ENCODE measurements around the gene TJP2.

DNA sequence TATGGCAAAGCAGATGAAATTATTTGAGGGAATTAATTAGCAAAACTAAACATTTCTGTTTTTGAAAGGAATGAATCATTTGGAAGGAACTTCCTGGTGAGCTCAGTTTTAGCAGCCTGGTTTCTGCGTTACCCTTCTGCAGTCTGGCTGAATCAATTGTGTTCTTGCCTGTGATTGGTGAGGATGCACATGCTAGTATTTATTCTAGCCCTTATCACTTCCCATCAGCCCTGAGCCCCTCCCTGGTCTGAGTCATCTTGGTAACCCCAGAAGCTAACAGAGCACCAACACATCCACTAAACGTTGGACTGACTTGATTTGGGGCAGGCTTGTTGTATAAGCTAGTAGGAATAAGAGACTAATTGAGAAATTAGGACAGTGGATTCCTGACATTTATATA lies 6.6 kb downstream of the TJP2 start:
- TF ChIP-seq, protein P1, sequence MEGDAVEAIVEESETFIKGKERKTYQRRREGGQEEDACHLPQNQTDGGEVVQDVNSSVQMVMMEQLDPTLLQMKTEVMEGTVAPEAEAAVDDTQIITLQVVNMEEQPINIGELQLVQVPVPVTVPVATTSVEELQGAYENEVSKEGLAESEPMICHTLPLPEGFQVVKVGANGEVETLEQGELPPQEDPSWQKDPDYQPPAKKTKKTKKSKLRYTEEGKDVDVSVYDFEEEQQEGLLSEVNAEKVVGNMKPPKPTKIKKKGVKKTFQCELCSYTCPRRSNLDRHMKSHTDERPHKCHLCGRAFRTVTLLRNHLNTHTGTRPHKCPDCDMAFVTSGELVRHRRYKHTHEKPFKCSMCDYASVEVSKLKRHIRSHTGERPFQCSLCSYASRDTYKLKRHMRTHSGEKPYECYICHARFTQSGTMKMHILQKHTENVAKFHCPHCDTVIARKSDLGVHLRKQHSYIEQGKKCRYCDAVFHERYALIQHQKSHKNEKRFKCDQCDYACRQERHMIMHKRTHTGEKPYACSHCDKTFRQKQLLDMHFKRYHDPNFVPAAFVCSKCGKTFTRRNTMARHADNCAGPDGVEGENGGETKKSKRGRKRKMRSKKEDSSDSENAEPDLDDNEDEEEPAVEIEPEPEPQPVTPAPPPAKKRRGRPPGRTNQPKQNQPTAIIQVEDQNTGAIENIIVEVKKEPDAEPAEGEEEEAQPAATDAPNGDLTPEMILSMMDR (IDR thresholded peaks at IDR 0.05): no peak
- no peak for TF ChIP-seq EZH2phosphoT487 (IDR thresholded peaks at IDR 0.05)

All from neural progenitor cell (in vitro differentiated cells).